ENCODE data around the gene APBB1IP.

- TF ChIP-seq POLR2A (IDR thresholded peaks at IDR 0.05) (no peak), CTCF (IDR thresholded peaks at IDR 0.05) (no peak)
Measured at GRCh38 chr10:26588611-26589010, 150.5 kb downstream of the APBB1IP start.

Data from lower leg skin (tissue), 3 donors.